ENCODE results near the gene VAMP8. TPM values are rescaled to one million over a fixed set of nuclear protein-coding genes. Genes with fewer than 3 reads are reported as not detected.
A peak's percentile ranks its signal among the peaks of the same experiment; 100 is the strongest.

The VAMP8 gene
- total RNA-seq, 1 experiment from 2014 or later: 52.0 TPM

DNA sequence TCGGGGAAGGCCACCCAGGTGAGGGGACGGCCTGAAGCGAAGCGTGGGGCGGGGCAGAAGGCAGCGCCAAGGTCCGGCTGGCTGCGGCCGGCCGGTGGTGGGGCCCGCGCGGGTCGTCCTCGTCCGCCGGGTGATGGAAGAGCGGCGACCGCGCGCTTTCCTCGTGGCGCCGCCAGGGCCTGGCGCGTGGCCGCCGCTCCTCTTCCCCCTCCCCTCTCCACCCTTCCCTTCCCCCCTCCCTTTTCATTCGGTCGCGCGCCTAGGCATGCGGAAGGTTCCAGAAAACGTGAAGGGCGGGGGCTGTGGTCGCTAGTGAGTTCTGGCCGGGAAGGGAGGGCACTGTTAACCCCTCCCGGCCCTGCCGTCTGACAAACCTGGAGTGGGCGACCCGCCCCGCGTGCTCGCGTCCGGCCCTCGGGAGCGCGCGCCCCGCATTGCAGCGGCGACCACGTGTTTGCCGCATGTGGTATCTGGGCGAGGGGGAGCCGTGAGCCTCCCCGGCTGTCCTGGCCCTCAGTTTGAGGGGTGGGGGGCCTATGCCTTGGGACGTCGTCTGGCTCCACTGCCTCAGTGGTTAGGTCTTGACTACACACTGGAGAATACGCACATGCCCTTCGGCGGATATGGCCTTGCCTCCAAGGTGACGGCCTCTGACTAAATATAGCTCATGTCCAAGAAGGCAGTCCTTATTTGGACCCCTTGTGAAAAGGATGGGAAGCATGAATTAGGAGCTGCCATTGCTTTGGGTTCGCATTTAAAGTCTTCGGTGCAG lies 37.8 kb upstream of the VAMP8 start (continued):
- no peak for TF ChIP-seq STAT6 (CRISPR knock-in tag; conservative IDR thresholded peaks at IDR 0.05; ENCODE audit: low read depth)
- TF ChIP-seq ZNF121 (CRISPR knock-in tag; IDR thresholded peaks at IDR 0.05): 0 out of 2 replicates have a peak, but pooled peaks have one; percentile 25
- TF ChIP-seq, protein P1, sequence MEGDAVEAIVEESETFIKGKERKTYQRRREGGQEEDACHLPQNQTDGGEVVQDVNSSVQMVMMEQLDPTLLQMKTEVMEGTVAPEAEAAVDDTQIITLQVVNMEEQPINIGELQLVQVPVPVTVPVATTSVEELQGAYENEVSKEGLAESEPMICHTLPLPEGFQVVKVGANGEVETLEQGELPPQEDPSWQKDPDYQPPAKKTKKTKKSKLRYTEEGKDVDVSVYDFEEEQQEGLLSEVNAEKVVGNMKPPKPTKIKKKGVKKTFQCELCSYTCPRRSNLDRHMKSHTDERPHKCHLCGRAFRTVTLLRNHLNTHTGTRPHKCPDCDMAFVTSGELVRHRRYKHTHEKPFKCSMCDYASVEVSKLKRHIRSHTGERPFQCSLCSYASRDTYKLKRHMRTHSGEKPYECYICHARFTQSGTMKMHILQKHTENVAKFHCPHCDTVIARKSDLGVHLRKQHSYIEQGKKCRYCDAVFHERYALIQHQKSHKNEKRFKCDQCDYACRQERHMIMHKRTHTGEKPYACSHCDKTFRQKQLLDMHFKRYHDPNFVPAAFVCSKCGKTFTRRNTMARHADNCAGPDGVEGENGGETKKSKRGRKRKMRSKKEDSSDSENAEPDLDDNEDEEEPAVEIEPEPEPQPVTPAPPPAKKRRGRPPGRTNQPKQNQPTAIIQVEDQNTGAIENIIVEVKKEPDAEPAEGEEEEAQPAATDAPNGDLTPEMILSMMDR (IDR thresholded peaks at IDR 0.05): no peak
- TF ChIP-seq, protein P2, sequence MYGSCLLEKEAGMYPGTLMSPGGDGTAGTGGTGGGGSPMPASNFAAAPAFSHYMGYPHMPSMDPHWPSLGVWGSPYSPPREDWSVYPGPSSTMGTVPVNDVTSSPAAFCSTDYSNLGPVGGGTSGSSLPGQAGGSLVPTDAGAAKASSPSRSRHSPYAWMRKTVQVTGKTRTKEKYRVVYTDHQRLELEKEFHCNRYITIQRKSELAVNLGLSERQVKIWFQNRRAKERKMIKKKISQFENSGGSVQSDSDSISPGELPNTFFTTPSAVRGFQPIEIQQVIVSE (CRISPR knock-in tag; IDR thresholded peaks at IDR 0.05; ENCODE audit: borderline replicate concordance): no peak; the same call in 1 of the 2 replicates
- TF ChIP-seq, protein P3, sequence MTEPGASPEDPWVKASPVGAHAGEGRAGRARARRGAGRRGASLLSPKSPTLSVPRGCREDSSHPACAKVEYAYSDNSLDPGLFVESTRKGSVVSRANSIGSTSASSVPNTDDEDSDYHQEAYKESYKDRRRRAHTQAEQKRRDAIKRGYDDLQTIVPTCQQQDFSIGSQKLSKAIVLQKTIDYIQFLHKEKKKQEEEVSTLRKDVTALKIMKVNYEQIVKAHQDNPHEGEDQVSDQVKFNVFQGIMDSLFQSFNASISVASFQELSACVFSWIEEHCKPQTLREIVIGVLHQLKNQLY (CRISPR knock-in tag; IDR thresholded peaks at IDR 0.05): 0 out of 2 replicates have a peak, but pooled peaks have one; percentile 38
- TF ChIP-seq, protein P4, sequence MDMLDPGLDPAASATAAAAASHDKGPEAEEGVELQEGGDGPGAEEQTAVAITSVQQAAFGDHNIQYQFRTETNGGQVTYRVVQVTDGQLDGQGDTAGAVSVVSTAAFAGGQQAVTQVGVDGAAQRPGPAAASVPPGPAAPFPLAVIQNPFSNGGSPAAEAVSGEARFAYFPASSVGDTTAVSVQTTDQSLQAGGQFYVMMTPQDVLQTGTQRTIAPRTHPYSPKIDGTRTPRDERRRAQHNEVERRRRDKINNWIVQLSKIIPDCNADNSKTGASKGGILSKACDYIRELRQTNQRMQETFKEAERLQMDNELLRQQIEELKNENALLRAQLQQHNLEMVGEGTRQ (CRISPR knock-in tag; IDR thresholded peaks at IDR 0.05): peak; percentile 71
- no peak for TF ChIP-seq ATF3 (CRISPR knock-in tag; conservative IDR thresholded peaks at IDR 0.05)
- no peak for TF ChIP-seq AR (CRISPR knock-in tag; IDR thresholded peaks at IDR 0.05)
- no peak; the same call in 1 of the 2 replicates for TF ChIP-seq FOXP1 (CRISPR knock-in tag; IDR thresholded peaks at IDR 0.05; ENCODE audit: borderline replicate concordance)
- no peak for TF ChIP-seq NR1H2 (CRISPR knock-in tag; IDR thresholded peaks at IDR 0.05)
- 0 out of 2 replicates have a peak, but pooled peaks have one; percentile 19 for TF ChIP-seq ELF4 (CRISPR knock-in tag; IDR thresholded peaks at IDR 0.05; ENCODE audit: low read depth)
- 0 out of 2 replicates have a peak, but pooled peaks have one; percentile 5 for TF ChIP-seq NFE2L1 (CRISPR knock-in tag; IDR thresholded peaks at IDR 0.05)
- no peak for TF ChIP-seq ATF1 (CRISPR knock-in tag; IDR thresholded peaks at IDR 0.05)
- no peak for TF ChIP-seq ZNF138 (CRISPR knock-in tag; conservative IDR thresholded peaks at IDR 0.05)
- no peak for TF ChIP-seq ZNF512 (CRISPR knock-in tag; IDR thresholded peaks at IDR 0.05; ENCODE audit: borderline replicate concordance)
- no peak for TF ChIP-seq E2F5 (CRISPR knock-in tag; IDR thresholded peaks at IDR 0.05)
- no peak; the same call in 1 of the 2 replicates for TF ChIP-seq TEAD1 (CRISPR knock-in tag; IDR thresholded peaks at IDR 0.05)
- TF ChIP-seq ZMAT4 (CRISPR knock-in tag; IDR thresholded peaks at IDR 0.05): peak; percentile 24; the same call in 1 of the 2 replicates
- TF ChIP-seq ATF6 (CRISPR knock-in tag; IDR thresholded peaks at IDR 0.05): no peak
- TF ChIP-seq, protein P5, sequence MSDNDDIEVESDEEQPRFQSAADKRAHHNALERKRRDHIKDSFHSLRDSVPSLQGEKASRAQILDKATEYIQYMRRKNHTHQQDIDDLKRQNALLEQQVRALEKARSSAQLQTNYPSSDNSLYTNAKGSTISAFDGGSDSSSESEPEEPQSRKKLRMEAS (CRISPR knock-in tag; IDR thresholded peaks at IDR 0.05): peak; percentile 96
